Endothelial cell of umbilical vein (primary cell): ENCODE data around the gene CCDC85B. TPM values are rescaled to one million over a fixed set of nuclear protein-coding genes. Genes with fewer than 3 reads are reported as not detected.

Source experiments
- BruUV-seq: library from RNA; stranded (reverse); fragments of 400-500 nt; replicated peaks from 2 replicates; lab custom pipeline; 2021; lab: Mats Ljungman, UMichigan
- CTCF ChIA-PET: fragments of 300-600, 350-600 bp; sonication (Branson Sonifier 250); formaldehyde crosslinking; loops from one replicate; lab custom pipeline; 2021; ENCODE audit warnings: antibody characterized with exemption, inconsistent platforms; lab: Charles Lee
- POLR2A ChIA-PET: fragments of 300-600, 350-600 bp; sonication (Branson Sonifier 250); formaldehyde crosslinking; loops from one replicate; lab custom pipeline; 2021; ENCODE audit warnings: antibody characterized with exemption, inconsistent platforms; lab: Charles Lee
- DNase-seq: peaks from one replicate; pipeline ENCODE4 v3.0.0-alpha.2; 2011; ENCODE audit warnings: low read depth, low spot score
- FAIRE-seq: peaks from 2 replicates; lab custom pipeline; 2011; peaks lifted over from hg19 to GRCh38; lab: Jason Lieb, UNC
- H2AFZ ChIP-seq: 2 replicates; pipeline ENCODE4 v1.6.0; 2012; ENCODE audit warnings: low read depth, low read length, control low read depth, inconsistent platforms
- H3K27ac ChIP-seq: 2 replicates; pipeline ENCODE4 v1.5.1; 2011; ENCODE audit warnings: low read depth, mild to moderate bottlenecking, control low read depth, low read length, moderate library complexity; ENCODE audit not compliant: insufficient read depth
- H3K27me3 ChIP-seq, 2 experiments: 2 replicates each; pipeline versions ENCODE4 v1.6.0 to v1.6.1; 2011; ENCODE audit warnings: low read length in 2 of 2, mixed read lengths in 1 of 2; ENCODE audit not compliant: control insufficient read depth in 2 of 2, insufficient read depth in 2 of 2
- H3K36me3 ChIP-seq, 2 experiments: 2 replicates in 1 of 2; 3 replicates in 1 of 2; pipeline ENCODE4 v1.5.1; 2011; ENCODE audit warnings: low read length in 2 of 2, mild to moderate bottlenecking in 1 of 2, moderate library complexity in 1 of 2; ENCODE audit not compliant: control insufficient read depth in 2 of 2, insufficient read depth in 2 of 2; ENCODE audit errors: extremely low read depth in 1 of 2
- H3K4me1 ChIP-seq: 3 replicates; pipeline ENCODE4 v1.5.1; 2011; ENCODE audit warnings: mild to moderate bottlenecking, low read length; ENCODE audit not compliant: control insufficient read depth, insufficient read depth; ENCODE audit errors: extremely low read depth
- H3K4me2 ChIP-seq: 2 replicates; pipeline ENCODE4 v1.6.1; 2011; ENCODE audit warnings: low read length, control low read depth, mixed read lengths; ENCODE audit not compliant: insufficient read depth
- H3K4me3 ChIP-seq, 3 experiments: fragments of 200-600 bp in 1 of 3; sonication (generic), shearing (Covaris generic) in 1 of 3; replicated peaks in 1 of 3; 2 replicates each; pipeline ENCODE4 v1.5.1; 2011 to 2016; ENCODE audit warnings: control low read depth in 3 of 3, low read length in 3 of 3, mild to moderate bottlenecking in 2 of 3, inconsistent platforms in 1 of 3, low read depth in 1 of 3, moderate library complexity in 1 of 3; ENCODE audit not compliant: insufficient read depth in 1 of 3
- H3K79me2 ChIP-seq: 2 replicates; pipeline ENCODE4 v1.6.0; 2012; ENCODE audit warnings: low read length, inconsistent platforms; ENCODE audit not compliant: control insufficient read depth, insufficient read depth
- H3K9ac ChIP-seq: replicated peaks from 2 replicates; pipeline ENCODE3; 2011; ENCODE audit warnings: low read length, control low read depth; ENCODE audit not compliant: insufficient read depth; ENCODE audit errors: extremely low read depth
- H3K9me1 ChIP-seq: replicated peaks from 3 replicates; pipeline ENCODE4 v1.6.0; 2011; ENCODE audit warnings: mild to moderate bottlenecking, low read length; ENCODE audit not compliant: control insufficient read depth, insufficient read depth; ENCODE audit errors: extremely low read depth
- H3K9me3 ChIP-seq: replicated peaks from 2 replicates; pipeline ENCODE4 v1.5.1; 2012; ENCODE audit warnings: low read length, inconsistent platforms; ENCODE audit not compliant: control insufficient read depth, insufficient read depth
- H4K20me1 ChIP-seq: replicated peaks from 2 replicates; pipeline ENCODE3; 2011; ENCODE audit warnings: mild to moderate bottlenecking, low read length; ENCODE audit not compliant: control insufficient read depth, insufficient read depth; ENCODE audit errors: extremely low read depth
- EZH2 ChIP-seq: IDR thresholded peaks from 2 replicates; pipeline ENCODE4 v1.6.1; 2012; ENCODE audit warnings: borderline replicate concordance, low read depth, mild to moderate bottlenecking, moderate library complexity, low read length, inconsistent platforms; ENCODE audit not compliant: severe bottlenecking
- FOS ChIP-seq: IDR thresholded peaks from 2 replicates; pipeline ENCODE4 v1.6.1; 2011; ENCODE audit warnings: mild to moderate bottlenecking, low read length, moderate library complexity, borderline replicate concordance; ENCODE audit not compliant: insufficient read depth
- GATA2 ChIP-seq: IDR thresholded peaks from 2 replicates; pipeline ENCODE4 v1.7.0; 2011; ENCODE audit warnings: low read depth, mild to moderate bottlenecking, moderate library complexity, mixed read lengths, low read length; ENCODE audit not compliant: insufficient read length, insufficient read depth
- JUN ChIP-seq: IDR thresholded peaks from 2 replicates; pipeline ENCODE4 v1.6.1; 2011; ENCODE audit warnings: borderline replicate concordance, low read depth; ENCODE audit not compliant: insufficient read length, insufficient read depth
- MYC ChIP-seq: IDR thresholded peaks from one replicate; pipeline ENCODE4 v1.6.1; 2011; ENCODE audit warnings: mild to moderate bottlenecking, low read depth, low read length
- POLR2A ChIP-seq: IDR thresholded peaks from 2 replicates; pipeline ENCODE4 v1.6.1; 2012; ENCODE audit warnings: low read depth, mild to moderate bottlenecking, control low read depth, low read length
- POLR2AphosphoS5 ChIP-seq: IDR thresholded peaks from 2 replicates; pipeline ENCODE4 v1.6.1; 2012; ENCODE audit warnings: low read depth, mild to moderate bottlenecking, control low read depth, low read length, moderate library complexity; ENCODE audit not compliant: insufficient read depth
- dilution Hi-C: fragments of 300-500 bp; cut with MboI; formaldehyde crosslinking; loops from one replicate; pipeline ENCODE4 v1.15.0; 2019; ENCODE audit warnings: low sequenced_read_pairs; ENCODE audit not compliant: extremely low pct_ligation_motif_present
- intact Hi-C: fragments of 100-400 bp; cut with micrococcal nuclease; formaldehyde crosslinking; loops from one replicate; pipeline ENCODE4 v1.10.0; 2022
- polyA plus RNA-seq, 4 experiments: library from polyadenylated mRNA; depleted of rRNA in 3 of 4; stranded (reverse) in 3 of 4; unstranded in 1 of 4; fragments of >200 nt; gene quantifications; 2 replicates each; pipeline versions ENCODE4 v1.2.1 to v1.2.3, GENCODE V29; 2011 to 2012; ENCODE audit warnings: missing spikeins in 1 of 4
- total RNA-seq: library from RNA; stranded (reverse); gene quantifications from 2 replicates; pipeline ENCODE4 v1.2.3, GENCODE V29; 2021
- TF ChIP-seq, protein P1 (sequence below), 2 donors: IDR thresholded peaks; 1 replicate in 1 of 2; 2 replicates in 1 of 2; pipeline ENCODE4 v1.5.1; 2011; ENCODE audit warnings: low read length in 2 of 2, mild to moderate bottlenecking in 2 of 2, moderate library complexity in 2 of 2, control low read depth in 1 of 2, inconsistent platforms in 1 of 2, low read depth in 1 of 2; ENCODE audit not compliant: insufficient read depth in 1 of 2; ENCODE audit errors: extremely low read depth in 1 of 2

CCDC85B gene
- total and polyA plus RNA-seq, 2 donors (not counting 3 experiments of a cell fraction or from before 2014, with no cell fraction given): 105 to 107 TPM

- Histone ChIP-seq H2AFZ (no peak overlapping the region), H3K4me2 (no peak overlapping the region), H3K36me3 (no peaks in the 10 kb centered on the region), H4K20me1 (no peaks in the 10 kb centered on the region), H3K27me3 (peaks cover 0 to 3% of the 10 kb centered on the region in 2 experiments), H3K9me1 (no peaks in the 10 kb centered on the region), H3K27ac (no peak overlapping the region), H3K9ac (no peak overlapping the region), H3K79me2 (no peaks in the 10 kb centered on the region), H3K4me1 (peaks cover 7% of the 10 kb centered on the region), H3K9me3 (no peaks in the 10 kb centered on the region), H3K4me3 (no peak overlapping the region)
- FAIRE-seq (no peak), DNase-seq (no peak)
- dilution Hi-C loops (no loop called here), intact Hi-C loops (no loop called here)
- BruUV-seq: no TSS peak
- TF ChIP-seq EZH2: no peak
- no peak for TF ChIP-seq JUN
- TF ChIP-seq FOS: no peak
- no peak for TF ChIP-seq POLR2AphosphoS5
- TF ChIP-seq GATA2: no peak
- TF ChIP-seq MYC: no peak
- TF ChIP-seq, protein P1, sequence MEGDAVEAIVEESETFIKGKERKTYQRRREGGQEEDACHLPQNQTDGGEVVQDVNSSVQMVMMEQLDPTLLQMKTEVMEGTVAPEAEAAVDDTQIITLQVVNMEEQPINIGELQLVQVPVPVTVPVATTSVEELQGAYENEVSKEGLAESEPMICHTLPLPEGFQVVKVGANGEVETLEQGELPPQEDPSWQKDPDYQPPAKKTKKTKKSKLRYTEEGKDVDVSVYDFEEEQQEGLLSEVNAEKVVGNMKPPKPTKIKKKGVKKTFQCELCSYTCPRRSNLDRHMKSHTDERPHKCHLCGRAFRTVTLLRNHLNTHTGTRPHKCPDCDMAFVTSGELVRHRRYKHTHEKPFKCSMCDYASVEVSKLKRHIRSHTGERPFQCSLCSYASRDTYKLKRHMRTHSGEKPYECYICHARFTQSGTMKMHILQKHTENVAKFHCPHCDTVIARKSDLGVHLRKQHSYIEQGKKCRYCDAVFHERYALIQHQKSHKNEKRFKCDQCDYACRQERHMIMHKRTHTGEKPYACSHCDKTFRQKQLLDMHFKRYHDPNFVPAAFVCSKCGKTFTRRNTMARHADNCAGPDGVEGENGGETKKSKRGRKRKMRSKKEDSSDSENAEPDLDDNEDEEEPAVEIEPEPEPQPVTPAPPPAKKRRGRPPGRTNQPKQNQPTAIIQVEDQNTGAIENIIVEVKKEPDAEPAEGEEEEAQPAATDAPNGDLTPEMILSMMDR (IDR thresholded peaks at IDR 0.05; ENCODE audit: extremely low read depth in 1 of 2, insufficient read depth in 1 of 2, low read depth in 1 of 2, low read length in 2 of 2): no peak
- TF ChIP-seq POLR2A: no peak
- ChIA-PET CTCF (interaction anchor here (1.2 to 1.6 kb wide), 2 partner anchors 9 to 11 kb away, joined by 3 to 4 read pairs; no protein-coding TSS in a partner anchor), POLR2A (no interaction called here)
These were observed 47.3 kb downstream of the CCDC85B start for GRCh38 chr11:65937766-65938165.

Other genes with a start within 250 kb of the CCDC85B start
- gene RELA, start 227.8 kb upstream of the CCDC85B start, total RNA-seq: 105 and 106 TPM in 2 replicates
- gene RELA, start 227.8 kb upstream of the CCDC85B start, polyA plus RNA-seq: 78.7 and 89.5 TPM in 2 replicates
- 48.8 and 50.2 TPM in 2 replicates for gene KAT5, start 178.4 kb upstream of the CCDC85B start, total RNA-seq
- 31.4 and 35.8 TPM in 2 replicates for gene KAT5, start 178.4 kb upstream of the CCDC85B start, polyA plus RNA-seq
- gene RNASEH2C, start 169.9 kb upstream of the CCDC85B start, total RNA-seq: 46.4 and 62.0 TPM in 2 replicates
- gene RNASEH2C, start 169.9 kb upstream of the CCDC85B start, polyA plus RNA-seq: 110 and 113 TPM in 2 replicates
- 15.3 and 15.5 TPM in 2 replicates for gene AP5B1, start 109.7 kb upstream of the CCDC85B start, total RNA-seq
- gene AP5B1, start 109.7 kb upstream of the CCDC85B start, polyA plus RNA-seq: 9.2 and 13.0 TPM in 2 replicates
- not detected in 2 replicates for gene OVOL1, start 103.6 kb upstream of the CCDC85B start, total RNA-seq
- not detected in 2 replicates for gene OVOL1, start 103.6 kb upstream of the CCDC85B start, polyA plus RNA-seq
- gene SNX32, start 56.7 kb upstream of the CCDC85B start, total RNA-seq: 1.0 TPM in 1 of 2 replicates, not detected in the other
- 0.19 and 0.29 TPM in 2 replicates for gene SNX32, start 56.7 kb upstream of the CCDC85B start, polyA plus RNA-seq
- gene CFL1, start 32.5 kb upstream of the CCDC85B start, total RNA-seq: 1,783 and 1,844 TPM in 2 replicates
- gene CFL1, start 32.5 kb upstream of the CCDC85B start, polyA plus RNA-seq: 2,403 and 2,689 TPM in 2 replicates
- gene MUS81, start 30.2 kb upstream of the CCDC85B start, total RNA-seq: 68.4 and 76.9 TPM in 2 replicates
- 57.9 and 64.5 TPM in 2 replicates for gene MUS81, start 30.2 kb upstream of the CCDC85B start, polyA plus RNA-seq
- gene EFEMP2, start 17.9 kb upstream of the CCDC85B start, total RNA-seq: 76.5 and 81.7 TPM in 2 replicates
- gene EFEMP2, start 17.9 kb upstream of the CCDC85B start, polyA plus RNA-seq: 207 and 259 TPM in 2 replicates
- gene CTSW, start 10.8 kb upstream of the CCDC85B start, total RNA-seq: not detected in 2 replicates
- not detected in 2 replicates for gene CTSW, start 10.8 kb upstream of the CCDC85B start, polyA plus RNA-seq
- 88.5 and 105 TPM in 2 replicates for gene FIBP, start 2.2 kb upstream of the CCDC85B start, total RNA-seq
- 162 and 210 TPM in 2 replicates for gene FIBP, start 2.2 kb upstream of the CCDC85B start, polyA plus RNA-seq
- gene FOSL1, start 9.7 kb downstream of the CCDC85B start, total RNA-seq: 52.6 and 53.8 TPM in 2 replicates
- 16.6 and 18.1 TPM in 2 replicates for gene FOSL1, start 9.7 kb downstream of the CCDC85B start, polyA plus RNA-seq
- gene C11orf68, start 28.4 kb downstream of the CCDC85B start, total RNA-seq: 32.8 and 35.6 TPM in 2 replicates
- 66.5 and 84.8 TPM in 2 replicates for gene C11orf68, start 28.4 kb downstream of the CCDC85B start, polyA plus RNA-seq
- gene DRAP1, start 28.8 kb downstream of the CCDC85B start, total RNA-seq: 114 and 118 TPM in 2 replicates
- gene DRAP1, start 28.8 kb downstream of the CCDC85B start, polyA plus RNA-seq: 73.5 and 74.9 TPM in 2 replicates
- gene TSGA10IP, start 54.8 kb downstream of the CCDC85B start, total RNA-seq: not detected in 2 replicates
- not detected in 2 replicates for gene TSGA10IP, start 54.8 kb downstream of the CCDC85B start, polyA plus RNA-seq
- 58.9 and 62.7 TPM in 2 replicates for gene SART1, start 71.1 kb downstream of the CCDC85B start, total RNA-seq
- 17.3 and 21.8 TPM in 2 replicates for gene SART1, start 71.1 kb downstream of the CCDC85B start, polyA plus RNA-seq
- gene EIF1AD, start 111.5 kb downstream of the CCDC85B start, total RNA-seq: 39.7 and 42.4 TPM in 2 replicates
- gene EIF1AD, start 111.5 kb downstream of the CCDC85B start, polyA plus RNA-seq: 35.7 and 39.3 TPM in 2 replicates
- 246 and 269 TPM in 2 replicates for gene BANF1, start 111.8 kb downstream of the CCDC85B start, total RNA-seq
- gene BANF1, start 111.8 kb downstream of the CCDC85B start, polyA plus RNA-seq: 367 and 376 TPM in 2 replicates
- gene CST6, start 121.3 kb downstream of the CCDC85B start, total RNA-seq: 0.46 and 0.92 TPM in 2 replicates
- 2.2 and 2.5 TPM in 2 replicates for gene CST6, start 121.3 kb downstream of the CCDC85B start, polyA plus RNA-seq
- gene CATSPER1, start 135.8 kb downstream of the CCDC85B start, total RNA-seq: 1.0 and 1.3 TPM in 2 replicates
- 0.68 and 0.89 TPM in 2 replicates for gene CATSPER1, start 135.8 kb downstream of the CCDC85B start, polyA plus RNA-seq
- not detected in 2 replicates for gene GAL3ST3, start 158.5 kb downstream of the CCDC85B start, total RNA-seq
- 0.15 and 0.24 TPM in 2 replicates for gene GAL3ST3, start 158.5 kb downstream of the CCDC85B start, polyA plus RNA-seq
- gene SF3B2, start 161.7 kb downstream of the CCDC85B start, total RNA-seq: 179 and 196 TPM in 2 replicates
- gene SF3B2, start 161.7 kb downstream of the CCDC85B start, polyA plus RNA-seq: 99.4 and 132 TPM in 2 replicates
- gene PACS1, start 179.6 kb downstream of the CCDC85B start, total RNA-seq: 52.8 and 64.4 TPM in 2 replicates
- gene PACS1, start 179.6 kb downstream of the CCDC85B start, polyA plus RNA-seq: 24.8 and 26.4 TPM in 2 replicates